ENCODE results near the gene OR4S2. TPM values are rescaled to one million over a fixed set of nuclear protein-coding genes. Genes with fewer than 3 reads are reported as not detected.

The OR4S2 gene
- total RNA-seq, 1 experiment from 2014 or later, result not detected

DNA sequence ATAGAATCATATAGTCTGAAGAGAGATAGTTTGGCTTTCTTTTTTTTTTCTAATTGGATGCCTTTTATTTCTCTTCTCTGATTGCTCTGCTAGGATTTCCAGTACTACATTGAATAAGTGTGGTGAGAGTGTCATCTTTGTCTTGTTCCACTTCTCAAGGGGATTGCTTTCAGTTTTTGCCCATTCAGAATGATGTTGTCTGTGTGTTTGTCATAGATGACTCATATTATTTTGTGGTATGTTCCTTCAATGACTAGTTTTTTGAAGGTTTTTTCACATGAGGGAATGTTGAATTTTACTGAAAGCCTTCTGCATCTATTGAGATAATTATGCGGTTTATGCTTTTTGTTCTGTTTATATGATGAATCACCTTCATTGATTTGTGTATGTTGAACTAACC is 23.6 kb upstream of the OR4S2 start:
- Mint-ChIP-seq H3K4me3 (no peak overlapping the region), H3K36me3 (peaks cover 81% of the 10 kb centered on the region), H3K27ac (no peak overlapping the region), H3K9me3 (peaks cover 86% of the 10 kb centered on the region), H3K4me1 (no peaks in the 10 kb centered on the region), H3K27me3 (ENCODE audit: low read depth) (peaks cover 26% of the 10 kb centered on the region)
- TF ChIP-seq, protein P1, sequence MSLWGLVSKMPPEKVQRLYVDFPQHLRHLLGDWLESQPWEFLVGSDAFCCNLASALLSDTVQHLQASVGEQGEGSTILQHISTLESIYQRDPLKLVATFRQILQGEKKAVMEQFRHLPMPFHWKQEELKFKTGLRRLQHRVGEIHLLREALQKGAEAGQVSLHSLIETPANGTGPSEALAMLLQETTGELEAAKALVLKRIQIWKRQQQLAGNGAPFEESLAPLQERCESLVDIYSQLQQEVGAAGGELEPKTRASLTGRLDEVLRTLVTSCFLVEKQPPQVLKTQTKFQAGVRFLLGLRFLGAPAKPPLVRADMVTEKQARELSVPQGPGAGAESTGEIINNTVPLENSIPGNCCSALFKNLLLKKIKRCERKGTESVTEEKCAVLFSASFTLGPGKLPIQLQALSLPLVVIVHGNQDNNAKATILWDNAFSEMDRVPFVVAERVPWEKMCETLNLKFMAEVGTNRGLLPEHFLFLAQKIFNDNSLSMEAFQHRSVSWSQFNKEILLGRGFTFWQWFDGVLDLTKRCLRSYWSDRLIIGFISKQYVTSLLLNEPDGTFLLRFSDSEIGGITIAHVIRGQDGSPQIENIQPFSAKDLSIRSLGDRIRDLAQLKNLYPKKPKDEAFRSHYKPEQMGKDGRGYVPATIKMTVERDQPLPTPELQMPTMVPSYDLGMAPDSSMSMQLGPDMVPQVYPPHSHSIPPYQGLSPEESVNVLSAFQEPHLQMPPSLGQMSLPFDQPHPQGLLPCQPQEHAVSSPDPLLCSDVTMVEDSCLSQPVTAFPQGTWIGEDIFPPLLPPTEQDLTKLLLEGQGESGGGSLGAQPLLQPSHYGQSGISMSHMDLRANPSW (CRISPR knock-in tag; conservative IDR thresholded peaks at IDR 0.05; ENCODE audit: low read depth), result no peak
- TF ChIP-seq, protein P2, sequence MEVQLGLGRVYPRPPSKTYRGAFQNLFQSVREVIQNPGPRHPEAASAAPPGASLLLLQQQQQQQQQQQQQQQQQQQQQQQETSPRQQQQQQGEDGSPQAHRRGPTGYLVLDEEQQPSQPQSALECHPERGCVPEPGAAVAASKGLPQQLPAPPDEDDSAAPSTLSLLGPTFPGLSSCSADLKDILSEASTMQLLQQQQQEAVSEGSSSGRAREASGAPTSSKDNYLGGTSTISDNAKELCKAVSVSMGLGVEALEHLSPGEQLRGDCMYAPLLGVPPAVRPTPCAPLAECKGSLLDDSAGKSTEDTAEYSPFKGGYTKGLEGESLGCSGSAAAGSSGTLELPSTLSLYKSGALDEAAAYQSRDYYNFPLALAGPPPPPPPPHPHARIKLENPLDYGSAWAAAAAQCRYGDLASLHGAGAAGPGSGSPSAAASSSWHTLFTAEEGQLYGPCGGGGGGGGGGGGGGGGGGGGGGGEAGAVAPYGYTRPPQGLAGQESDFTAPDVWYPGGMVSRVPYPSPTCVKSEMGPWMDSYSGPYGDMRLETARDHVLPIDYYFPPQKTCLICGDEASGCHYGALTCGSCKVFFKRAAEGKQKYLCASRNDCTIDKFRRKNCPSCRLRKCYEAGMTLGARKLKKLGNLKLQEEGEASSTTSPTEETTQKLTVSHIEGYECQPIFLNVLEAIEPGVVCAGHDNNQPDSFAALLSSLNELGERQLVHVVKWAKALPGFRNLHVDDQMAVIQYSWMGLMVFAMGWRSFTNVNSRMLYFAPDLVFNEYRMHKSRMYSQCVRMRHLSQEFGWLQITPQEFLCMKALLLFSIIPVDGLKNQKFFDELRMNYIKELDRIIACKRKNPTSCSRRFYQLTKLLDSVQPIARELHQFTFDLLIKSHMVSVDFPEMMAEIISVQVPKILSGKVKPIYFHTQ (CRISPR knock-in tag; IDR thresholded peaks at IDR 0.05), result no peak
- TF ChIP-seq ZNF263 (CRISPR knock-in tag; IDR thresholded peaks at IDR 0.05; ENCODE audit: low read depth) (no peak), GTF2I (CRISPR knock-in tag; conservative IDR thresholded peaks at IDR 0.05) (no peak), ELF4 (CRISPR knock-in tag; IDR thresholded peaks at IDR 0.05; ENCODE audit: low read depth) (no peak), NFATC4 (CRISPR knock-in tag; IDR thresholded peaks at IDR 0.05) (no peak)
- TF ChIP-seq, protein P3, sequence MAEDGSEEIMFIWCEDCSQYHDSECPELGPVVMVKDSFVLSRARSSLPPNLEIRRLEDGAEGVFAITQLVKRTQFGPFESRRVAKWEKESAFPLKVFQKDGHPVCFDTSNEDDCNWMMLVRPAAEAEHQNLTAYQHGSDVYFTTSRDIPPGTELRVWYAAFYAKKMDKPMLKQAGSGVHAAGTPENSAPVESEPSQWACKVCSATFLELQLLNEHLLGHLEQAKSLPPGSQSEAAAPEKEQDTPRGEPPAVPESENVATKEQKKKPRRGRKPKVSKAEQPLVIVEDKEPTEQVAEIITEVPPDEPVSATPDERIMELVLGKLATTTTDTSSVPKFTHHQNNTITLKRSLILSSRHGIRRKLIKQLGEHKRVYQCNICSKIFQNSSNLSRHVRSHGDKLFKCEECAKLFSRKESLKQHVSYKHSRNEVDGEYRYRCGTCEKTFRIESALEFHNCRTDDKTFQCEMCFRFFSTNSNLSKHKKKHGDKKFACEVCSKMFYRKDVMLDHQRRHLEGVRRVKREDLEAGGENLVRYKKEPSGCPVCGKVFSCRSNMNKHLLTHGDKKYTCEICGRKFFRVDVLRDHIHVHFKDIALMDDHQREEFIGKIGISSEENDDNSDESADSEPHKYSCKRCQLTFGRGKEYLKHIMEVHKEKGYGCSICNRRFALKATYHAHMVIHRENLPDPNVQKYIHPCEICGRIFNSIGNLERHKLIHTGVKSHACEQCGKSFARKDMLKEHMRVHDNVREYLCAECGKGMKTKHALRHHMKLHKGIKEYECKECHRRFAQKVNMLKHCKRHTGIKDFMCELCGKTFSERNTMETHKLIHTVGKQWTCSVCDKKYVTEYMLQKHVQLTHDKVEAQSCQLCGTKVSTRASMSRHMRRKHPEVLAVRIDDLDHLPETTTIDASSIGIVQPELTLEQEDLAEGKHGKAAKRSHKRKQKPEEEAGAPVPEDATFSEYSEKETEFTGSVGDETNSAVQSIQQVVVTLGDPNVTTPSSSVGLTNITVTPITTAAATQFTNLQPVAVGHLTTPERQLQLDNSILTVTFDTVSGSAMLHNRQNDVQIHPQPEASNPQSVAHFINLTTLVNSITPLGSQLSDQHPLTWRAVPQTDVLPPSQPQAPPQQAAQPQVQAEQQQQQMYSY (CRISPR knock-in tag; IDR thresholded peaks at IDR 0.05), result no peak
- TF ChIP-seq, protein P4, sequence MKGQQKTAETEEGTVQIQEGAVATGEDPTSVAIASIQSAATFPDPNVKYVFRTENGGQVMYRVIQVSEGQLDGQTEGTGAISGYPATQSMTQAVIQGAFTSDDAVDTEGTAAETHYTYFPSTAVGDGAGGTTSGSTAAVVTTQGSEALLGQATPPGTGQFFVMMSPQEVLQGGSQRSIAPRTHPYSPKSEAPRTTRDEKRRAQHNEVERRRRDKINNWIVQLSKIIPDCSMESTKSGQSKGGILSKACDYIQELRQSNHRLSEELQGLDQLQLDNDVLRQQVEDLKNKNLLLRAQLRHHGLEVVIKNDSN (CRISPR knock-in tag; IDR thresholded peaks at IDR 0.05), result no peak
- ChIA-PET CTCF (no interaction called here), POLR2A (no interaction called here)
- DNase-seq (ENCODE audit: low spot score), result no peak
- ATAC-seq, result no peak

DNA sequence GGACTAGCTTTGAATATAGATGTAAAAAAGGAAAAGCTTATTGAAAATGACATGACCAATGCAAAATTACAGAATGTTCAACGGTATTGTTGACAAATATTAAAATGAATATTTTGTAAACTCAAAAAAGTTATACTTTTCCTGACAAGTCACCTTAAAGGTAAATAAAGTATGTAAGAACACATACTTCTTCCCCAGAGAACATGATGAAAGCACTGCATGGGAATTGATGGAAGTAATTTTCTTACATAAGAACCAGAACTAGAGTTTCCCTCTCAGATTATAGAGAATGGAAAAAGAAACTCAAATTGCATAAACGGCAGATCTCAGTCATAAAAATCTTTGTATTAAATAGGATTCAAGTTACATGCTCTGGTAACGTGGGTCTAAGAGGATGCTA is 13.3 kb upstream of the OR4S2 start, which contains the start of gene OR4P4:
OR4P4 (plus strand) TSS at position 301 of the 400 bp plus-strand sequence.
- CTCF ChIA-PET, result no interaction called here
- peaks cover 85% of the 10 kb centered on the region for H3K9me3 Mint-ChIP-seq
- no peak within 1 kb of the TSS for H3K4me3 Mint-ChIP-seq
- DNase-seq (ENCODE audit: low spot score) (no peak), ATAC-seq (no peak)
- POLR2A ChIA-PET, result no interaction called here
- H3K27me3 Mint-ChIP-seq (ENCODE audit: low read depth), result peaks cover 22% of the 10 kb centered on the region
- peaks cover 69% of the 10 kb centered on the region for H3K36me3 Mint-ChIP-seq
- TF ChIP-seq, protein P5, sequence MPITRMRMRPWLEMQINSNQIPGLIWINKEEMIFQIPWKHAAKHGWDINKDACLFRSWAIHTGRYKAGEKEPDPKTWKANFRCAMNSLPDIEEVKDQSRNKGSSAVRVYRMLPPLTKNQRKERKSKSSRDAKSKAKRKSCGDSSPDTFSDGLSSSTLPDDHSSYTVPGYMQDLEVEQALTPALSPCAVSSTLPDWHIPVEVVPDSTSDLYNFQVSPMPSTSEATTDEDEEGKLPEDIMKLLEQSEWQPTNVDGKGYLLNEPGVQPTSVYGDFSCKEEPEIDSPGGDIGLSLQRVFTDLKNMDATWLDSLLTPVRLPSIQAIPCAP (CRISPR knock-in tag; IDR thresholded peaks at IDR 0.05), result no peak
- TF ChIP-seq, protein P4 (CRISPR knock-in tag; IDR thresholded peaks at IDR 0.05), result no peak
- TF ChIP-seq ZNF396 (CRISPR knock-in tag; IDR thresholded peaks at IDR 0.05; ENCODE audit: borderline replicate concordance) (no peak), NFE2L1 (CRISPR knock-in tag; IDR thresholded peaks at IDR 0.05) (no peak), SMAD4 (CRISPR knock-in tag; IDR thresholded peaks at IDR 0.05) (no peak), CREM (CRISPR knock-in tag; IDR thresholded peaks at IDR 0.05) (no peak), GTF2I (CRISPR knock-in tag; conservative IDR thresholded peaks at IDR 0.05) (no peak)
- TF ChIP-seq, protein P3 (CRISPR knock-in tag; IDR thresholded peaks at IDR 0.05), result no peak
- TF ChIP-seq, protein P6, sequence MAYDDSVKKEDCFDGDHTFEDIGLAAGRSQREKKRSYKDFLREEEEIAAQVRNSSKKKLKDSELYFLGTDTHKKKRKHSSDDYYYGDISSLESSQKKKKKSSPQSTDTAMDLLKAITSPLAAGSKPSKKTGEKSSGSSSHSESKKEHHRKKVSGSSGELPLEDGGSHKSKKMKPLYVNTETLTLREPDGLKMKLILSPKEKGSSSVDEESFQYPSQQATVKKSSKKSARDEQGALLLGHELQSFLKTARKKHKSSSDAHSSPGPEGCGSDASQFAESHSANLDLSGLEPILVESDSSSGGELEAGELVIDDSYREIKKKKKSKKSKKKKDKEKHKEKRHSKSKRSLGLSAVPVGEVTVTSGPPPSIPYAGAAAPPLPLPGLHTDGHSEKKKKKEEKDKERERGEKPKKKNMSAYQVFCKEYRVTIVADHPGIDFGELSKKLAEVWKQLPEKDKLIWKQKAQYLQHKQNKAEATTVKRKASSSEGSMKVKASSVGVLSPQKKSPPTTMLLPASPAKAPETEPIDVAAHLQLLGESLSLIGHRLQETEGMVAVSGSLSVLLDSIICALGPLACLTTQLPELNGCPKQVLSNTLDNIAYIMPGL (CRISPR knock-in tag; IDR thresholded peaks at IDR 0.05), result no peak
- H3K4me1 Mint-ChIP-seq, result no peaks in the 10 kb centered on the region
- H3K27ac Mint-ChIP-seq, result no peak within 1 kb of the TSS

Measured in WTC11 (cell line).